Activated naive CD8-positive, alpha-beta T cell treated with anti-CD3 and anti-CD28 coated beads for 36 hours (primary cell): ENCODE data around the gene SERPINA5. TPM values are rescaled to one million over a fixed set of nuclear protein-coding genes. Genes with fewer than 3 reads are reported as not detected.

ENCODE experiments used
- DNase-seq: peaks from one replicate; pipeline ENCODE4 v3.0.0; 2021
- H3K27ac Mint-ChIP-seq: one replicate; pipeline ENCODE4 v1.8.0; 2022; ENCODE audit warnings: mild to moderate bottlenecking, moderate library complexity, mixed read lengths
- H3K27me3 Mint-ChIP-seq: one replicate; pipeline ENCODE4 v1.8.0; 2022; ENCODE audit warnings: mild to moderate bottlenecking, mixed read lengths
- H3K36me3 Mint-ChIP-seq: one replicate; pipeline ENCODE4 v1.8.0; 2021; ENCODE audit warnings: mild to moderate bottlenecking, mixed read lengths
- H3K4me1 Mint-ChIP-seq: one replicate; pipeline ENCODE4 v1.8.0; 2021; ENCODE audit warnings: mixed read lengths
- H3K4me3 Mint-ChIP-seq: one replicate; pipeline ENCODE4 v1.8.0; 2022; ENCODE audit warnings: mild to moderate bottlenecking, moderate library complexity, mixed read lengths
- H3K9me3 Mint-ChIP-seq: one replicate; pipeline ENCODE4 v1.8.0; 2022; ENCODE audit warnings: mixed read lengths
- total RNA-seq, 2 experiments: library from RNA; stranded (reverse); gene quantifications; one replicate each; pipeline ENCODE4 v1.2.3, GENCODE V29; 2021

The SERPINA5 gene
- total RNA-seq, 2 experiments from 2014 or later: not detected

DNA sequence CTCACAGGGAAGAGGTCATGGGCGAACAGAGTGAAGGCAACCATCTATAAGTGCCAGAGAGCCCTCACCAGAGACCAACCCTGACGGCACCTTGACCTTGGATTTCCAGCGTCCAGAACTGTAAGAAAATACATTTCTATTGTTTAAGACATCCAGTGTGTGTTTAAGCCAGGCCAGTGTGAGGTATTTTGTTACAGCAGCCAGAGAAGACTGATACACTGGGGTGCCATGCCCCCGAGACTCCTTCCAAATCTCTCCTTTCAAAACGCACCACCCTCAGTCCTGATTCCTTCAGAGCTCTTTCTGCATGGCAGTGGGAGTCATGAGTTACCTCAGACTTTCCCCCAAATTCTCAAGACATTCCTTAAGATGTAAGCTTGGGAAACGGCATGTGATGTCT lies 2.5 kb upstream of the SERPINA5 start:
- no peaks in the 10 kb centered on the region for H3K9me3 Mint-ChIP-seq
- H3K4me1 Mint-ChIP-seq: no peaks in the 10 kb centered on the region
- H3K27me3 Mint-ChIP-seq: peaks cover 8% of the 10 kb centered on the region
- H3K36me3 Mint-ChIP-seq: no peaks in the 10 kb centered on the region
- no peak for DNase-seq
- H3K27ac Mint-ChIP-seq: no peak overlapping the region
- H3K4me3 Mint-ChIP-seq: no peak overlapping the region

DNA sequence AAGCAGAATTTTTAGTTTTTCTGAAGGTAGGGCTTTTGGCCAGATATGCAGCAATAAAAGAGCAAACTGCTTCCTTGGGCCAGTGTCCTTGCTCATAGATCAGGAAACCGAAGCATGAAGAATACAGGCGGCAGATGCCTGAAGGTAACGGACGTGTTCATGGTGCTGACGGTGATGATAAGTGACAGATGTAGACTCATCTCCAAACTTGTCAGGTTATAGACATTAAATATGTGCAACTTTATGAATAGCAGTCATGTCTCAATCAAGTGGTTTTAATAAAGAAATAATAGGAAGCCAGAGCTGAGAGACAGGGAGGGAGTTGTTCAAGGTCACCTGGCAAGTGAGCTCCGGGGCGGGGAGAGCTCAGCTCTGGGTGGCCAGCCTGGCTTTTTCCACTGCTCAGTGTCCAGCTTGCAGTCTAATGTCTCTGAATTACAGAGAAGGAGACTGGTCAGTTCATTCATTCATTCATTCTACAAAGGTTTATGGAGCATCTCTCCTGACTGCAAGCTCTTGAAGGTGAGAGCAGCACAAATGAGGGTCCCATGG lies 1.0 kb downstream of the SERPINA5 start:
- Mint-ChIP-seq H3K27ac (no peak overlapping the region), H3K4me1 (no peaks in the 10 kb centered on the region), H3K4me3 (no peak overlapping the region), H3K27me3 (peaks cover 8% of the 10 kb centered on the region), H3K36me3 (no peaks in the 10 kb centered on the region), H3K9me3 (no peaks in the 10 kb centered on the region)
- no peak for DNase-seq

DNA sequence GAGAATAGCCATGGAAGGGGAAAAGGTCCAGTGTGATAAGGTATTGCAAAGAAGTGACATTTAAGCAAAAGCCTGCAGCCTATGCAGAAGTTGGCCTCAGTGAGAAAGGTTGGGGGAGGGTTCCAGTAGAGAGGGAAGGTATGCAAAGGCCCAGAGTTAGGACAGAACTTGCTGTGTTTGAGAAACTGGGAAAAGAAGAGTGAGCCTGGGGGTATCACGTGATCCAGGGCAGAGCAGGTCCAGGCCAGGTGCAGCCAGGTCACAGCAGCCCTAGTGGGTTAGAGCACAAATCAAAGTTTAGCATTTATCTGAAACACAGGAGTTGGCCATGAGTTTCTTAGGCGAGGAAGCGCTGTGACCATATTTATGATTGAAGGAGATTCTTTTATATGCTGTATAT lies 1.6 kb downstream of the SERPINA5 start:
- no peaks in the 10 kb centered on the region for H3K4me1 Mint-ChIP-seq
- no peaks in the 10 kb centered on the region for H3K36me3 Mint-ChIP-seq
- H3K4me3 Mint-ChIP-seq: no peak overlapping the region
- H3K27me3 Mint-ChIP-seq: peaks cover 8% of the 10 kb centered on the region
- no peak overlapping the region for H3K27ac Mint-ChIP-seq
- no peak for DNase-seq
- H3K9me3 Mint-ChIP-seq: no peaks in the 10 kb centered on the region

- no peaks in the 10 kb centered on the region for H3K9me3 Mint-ChIP-seq
These were observed 2.3 kb downstream of the SERPINA5 start for GRCh38 chr14:94583557-94583956.

GRCh38 chr14:94584591-94585280 lies 3.5 kb downstream of the SERPINA5 start:
- Mint-ChIP-seq H3K27ac (no peak overlapping the region), H3K36me3 (no peaks in the 10 kb centered on the region), H3K27me3 (peaks cover 8% of the 10 kb centered on the region), H3K4me1 (no peaks in the 10 kb centered on the region), H3K4me3 (no peak overlapping the region), H3K9me3 (no peaks in the 10 kb centered on the region)
- DNase-seq: no peak

More at GRCh38 chr14:94583557-94583956, 2.3 kb downstream of the SERPINA5 start:
- Mint-ChIP-seq H3K4me1 (no peaks in the 10 kb centered on the region), H3K36me3 (no peaks in the 10 kb centered on the region), H3K4me3 (no peak overlapping the region), H3K27me3 (peaks cover 8% of the 10 kb centered on the region), H3K27ac (no peak overlapping the region)
- no peak for DNase-seq

- Mint-ChIP-seq H3K27ac (no peak overlapping the region), H3K27me3 (no peaks in the 10 kb centered on the region), H3K9me3 (no peaks in the 10 kb centered on the region), H3K4me1 (no peaks in the 10 kb centered on the region), H3K4me3 (no peak overlapping the region), H3K36me3 (no peaks in the 10 kb centered on the region)
- DNase-seq: no peak
These were observed 5.4 kb downstream of the SERPINA5 start for GRCh38 chr14:94586635-94587034.

- Mint-ChIP-seq H3K36me3 (no peaks in the 10 kb centered on the region), H3K27me3 (no peaks in the 10 kb centered on the region), H3K9me3 (no peaks in the 10 kb centered on the region), H3K4me3 (no peak overlapping the region), H3K4me1 (no peaks in the 10 kb centered on the region), H3K27ac (no peak overlapping the region)
- DNase-seq: no peak
These were observed 7.1 kb downstream of the SERPINA5 start for GRCh38 chr14:94588311-94588710.

GRCh38 chr14:94591073-94591472 lies 9.8 kb downstream of the SERPINA5 start:
- Mint-ChIP-seq H3K27me3 (peaks cover 4% of the 10 kb centered on the region), H3K9me3 (no peaks in the 10 kb centered on the region), H3K4me3 (no peak overlapping the region), H3K4me1 (no peaks in the 10 kb centered on the region), H3K36me3 (no peaks in the 10 kb centered on the region), H3K27ac (no peak overlapping the region)
- no peak for DNase-seq

DNA sequence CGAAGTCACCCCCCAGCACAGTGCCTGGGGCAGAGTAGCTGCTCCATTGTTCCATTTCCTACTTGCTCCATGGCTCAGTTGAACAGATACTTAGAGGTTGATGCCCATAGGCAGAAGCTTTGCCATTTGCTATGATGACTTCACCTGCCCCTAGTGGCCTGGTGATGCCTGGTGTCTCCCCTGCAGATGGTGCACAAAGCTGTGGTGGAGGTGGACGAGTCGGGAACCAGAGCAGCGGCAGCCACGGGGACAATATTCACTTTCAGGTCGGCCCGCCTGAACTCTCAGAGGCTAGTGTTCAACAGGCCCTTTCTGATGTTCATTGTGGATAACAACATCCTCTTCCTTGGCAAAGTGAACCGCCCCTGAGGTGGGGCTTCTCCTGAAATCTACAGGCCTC lies 10.6 kb downstream of the SERPINA5 start:
- no peak for DNase-seq
- H3K9me3 Mint-ChIP-seq: no peaks in the 10 kb centered on the region
- H3K4me1 Mint-ChIP-seq: no peaks in the 10 kb centered on the region
- no peak overlapping the region for H3K4me3 Mint-ChIP-seq
- H3K27ac Mint-ChIP-seq: no peak overlapping the region
- H3K27me3 Mint-ChIP-seq: peaks cover 4% of the 10 kb centered on the region
- H3K36me3 Mint-ChIP-seq: no peaks in the 10 kb centered on the region

DNA sequence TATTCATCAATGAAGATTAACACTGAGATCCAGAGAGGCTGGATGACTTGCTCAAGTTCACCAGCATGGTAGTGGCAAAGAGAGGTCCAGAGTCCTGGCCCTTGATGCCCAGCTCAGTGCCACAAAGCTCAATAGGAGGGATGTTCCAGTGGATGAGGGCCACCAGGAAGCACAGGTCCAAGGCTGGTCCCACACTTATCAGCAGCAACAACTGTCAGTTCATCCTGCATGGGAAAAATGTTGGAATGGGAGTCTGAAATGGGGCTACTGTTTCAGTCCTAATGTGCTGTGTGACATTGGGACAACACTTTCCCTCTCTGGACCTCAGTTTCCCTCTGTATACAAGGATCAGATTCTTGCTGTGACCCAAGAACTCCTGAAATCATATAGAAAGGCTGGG lies 11.2 kb downstream of the SERPINA5 start:
- Mint-ChIP-seq H3K27ac (no peak overlapping the region), H3K4me1 (no peaks in the 10 kb centered on the region), H3K36me3 (no peaks in the 10 kb centered on the region), H3K27me3 (peaks cover 4% of the 10 kb centered on the region), H3K9me3 (no peaks in the 10 kb centered on the region), H3K4me3 (no peak overlapping the region)
- no peak for DNase-seq

DNA sequence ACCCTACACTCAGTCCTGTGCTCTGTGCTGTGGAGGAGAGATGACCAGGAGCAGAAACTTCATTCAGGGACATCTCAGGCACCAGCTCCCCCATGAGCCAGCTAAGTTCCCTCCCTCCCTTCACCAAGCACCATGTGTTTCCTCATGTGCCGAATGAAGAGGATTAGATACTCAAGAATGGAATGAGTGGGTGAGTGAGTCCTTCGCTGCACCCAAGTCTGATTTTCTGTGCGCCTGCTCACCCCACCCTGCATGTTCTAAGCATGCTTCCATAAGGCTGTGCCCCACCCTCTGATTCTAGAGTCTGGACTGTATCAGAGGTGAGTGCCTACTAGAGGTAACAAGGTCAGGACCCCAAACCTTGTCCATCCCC lies 12.1 kb downstream of the SERPINA5 start:
- Mint-ChIP-seq H3K9me3 (no peaks in the 10 kb centered on the region), H3K4me3 (no peak overlapping the region), H3K27ac (no peak overlapping the region), H3K27me3 (peaks cover 4% of the 10 kb centered on the region), H3K36me3 (no peaks in the 10 kb centered on the region), H3K4me1 (no peaks in the 10 kb centered on the region)
- DNase-seq: no peak

GRCh38 chr14:94593749-94594431 lies 12.7 kb downstream of the SERPINA5 start:
- no peak for DNase-seq
- Mint-ChIP-seq H3K36me3 (no peaks in the 10 kb centered on the region), H3K9me3 (no peaks in the 10 kb centered on the region), H3K27me3 (peaks cover 4% of the 10 kb centered on the region), H3K4me3 (no peak overlapping the region), H3K27ac (no peak overlapping the region), H3K4me1 (no peaks in the 10 kb centered on the region)

DNA sequence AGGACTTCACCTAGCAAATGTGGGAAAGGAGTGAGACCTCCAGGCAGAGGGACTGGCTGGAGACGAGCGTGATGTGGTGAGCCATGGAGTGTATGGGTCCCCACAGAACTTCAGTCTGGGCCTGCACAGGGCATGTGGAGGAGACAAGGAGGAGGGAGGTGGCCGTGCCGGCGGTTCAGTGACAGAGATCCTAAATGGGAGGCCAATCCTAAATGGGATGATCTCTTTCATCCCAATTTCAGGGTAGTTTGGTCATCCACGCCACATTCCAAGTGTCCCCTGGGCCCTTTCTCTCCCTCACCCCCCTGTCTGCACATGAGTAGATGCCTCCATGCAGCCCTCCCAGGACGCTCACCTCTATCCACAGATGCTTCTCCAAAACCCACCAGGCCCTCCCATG lies 13.2 kb downstream of the SERPINA5 start:
- no peak for DNase-seq
- Mint-ChIP-seq H3K27me3 (peaks cover 5% of the 10 kb centered on the region), H3K4me3 (no peak overlapping the region), H3K9me3 (no peaks in the 10 kb centered on the region), H3K4me1 (no peaks in the 10 kb centered on the region), H3K36me3 (no peaks in the 10 kb centered on the region), H3K27ac (no peak overlapping the region)

GRCh38 chr14:94595912-94596311 lies 14.7 kb downstream of the SERPINA5 start:
- H3K9me3 Mint-ChIP-seq: no peaks in the 10 kb centered on the region

GRCh38 chr14:94596361-94596760 lies 15.1 kb downstream of the SERPINA5 start:
- H3K36me3 Mint-ChIP-seq: no peaks in the 10 kb centered on the region
- DNase-seq: no peak
- no peaks in the 10 kb centered on the region for H3K9me3 Mint-ChIP-seq
- peaks cover 12% of the 10 kb centered on the region for H3K27me3 Mint-ChIP-seq
- H3K4me3 Mint-ChIP-seq: no peak overlapping the region
- H3K27ac Mint-ChIP-seq: no peak overlapping the region
- H3K4me1 Mint-ChIP-seq: no peaks in the 10 kb centered on the region

More at GRCh38 chr14:94595912-94596311, 14.7 kb downstream of the SERPINA5 start:
- no peak for DNase-seq
- no peaks in the 10 kb centered on the region for H3K36me3 Mint-ChIP-seq
- no peak overlapping the region for H3K27ac Mint-ChIP-seq
- H3K4me1 Mint-ChIP-seq: no peaks in the 10 kb centered on the region
- H3K27me3 Mint-ChIP-seq: peaks cover 8% of the 10 kb centered on the region
- no peak overlapping the region for H3K4me3 Mint-ChIP-seq

- no peak overlapping the region for H3K27ac Mint-ChIP-seq
- no peaks in the 10 kb centered on the region for H3K9me3 Mint-ChIP-seq
- H3K36me3 Mint-ChIP-seq: no peaks in the 10 kb centered on the region
These were observed 16.6 kb downstream of the SERPINA5 start for GRCh38 chr14:94597788-94598187.

More at GRCh38 chr14:94597788-94598187, 16.6 kb downstream of the SERPINA5 start:
- Mint-ChIP-seq H3K4me1 (no peaks in the 10 kb centered on the region), H3K4me3 (no peak overlapping the region), H3K27me3 (peaks cover 12% of the 10 kb centered on the region)
- DNase-seq: no peak
